GM21825 (cell line): ENCODE results near the gene TMEM217.
A peak's percentile ranks its signal among the peaks of the same experiment; 100 is the strongest.
"Not testable (repeated sequence)": the region's sequence is repeated elsewhere in the genome, so short reads cannot be mapped to it uniquely, and the experiment has no call there.

ENCODE experiments used
- ATAC-seq: cut with Tn5 transposase; IDR thresholded peaks from one replicate; pipeline ENCODE4 v1.9.1; 2021; ENCODE audit warnings: mild to moderate bottlenecking, moderate library complexity; ENCODE audit not compliant: unreplicated experiment

Gene TMEM217

DNA sequence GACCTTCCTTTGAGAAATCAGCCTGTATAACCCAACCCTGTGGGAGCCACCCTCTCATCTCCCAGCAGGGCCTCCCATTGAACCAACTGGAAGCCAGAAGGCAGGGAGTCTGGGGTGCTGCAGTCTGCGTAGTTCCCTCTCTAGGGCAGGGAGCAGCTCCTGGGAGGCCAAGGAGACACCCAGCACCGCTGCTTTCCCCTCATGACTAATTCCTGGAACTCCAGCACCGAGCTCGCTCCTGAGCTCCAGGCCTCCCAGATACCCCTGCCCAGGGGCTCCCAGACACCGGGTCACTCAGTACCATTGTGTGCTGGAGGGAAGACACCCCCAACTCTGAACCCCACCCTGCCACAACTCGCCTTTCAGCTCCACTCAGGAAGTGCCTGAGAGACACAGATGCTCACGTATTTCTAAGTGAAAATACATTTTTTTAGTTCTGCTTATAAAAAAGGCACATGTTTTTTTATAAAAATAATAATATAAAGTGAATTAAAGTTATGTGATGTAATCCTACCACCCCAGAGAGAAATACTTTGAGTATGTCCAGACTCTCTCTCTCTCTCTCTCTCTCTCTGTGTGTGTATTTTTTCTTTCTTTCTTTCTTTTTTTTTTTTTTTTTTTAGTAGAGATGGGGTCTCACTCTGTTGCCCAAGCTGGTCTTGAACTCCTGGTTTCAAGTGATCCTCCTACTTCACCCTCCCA is 70.5 kb downstream of the TMEM217 start:
- no peak for ATAC-seq

DNA sequence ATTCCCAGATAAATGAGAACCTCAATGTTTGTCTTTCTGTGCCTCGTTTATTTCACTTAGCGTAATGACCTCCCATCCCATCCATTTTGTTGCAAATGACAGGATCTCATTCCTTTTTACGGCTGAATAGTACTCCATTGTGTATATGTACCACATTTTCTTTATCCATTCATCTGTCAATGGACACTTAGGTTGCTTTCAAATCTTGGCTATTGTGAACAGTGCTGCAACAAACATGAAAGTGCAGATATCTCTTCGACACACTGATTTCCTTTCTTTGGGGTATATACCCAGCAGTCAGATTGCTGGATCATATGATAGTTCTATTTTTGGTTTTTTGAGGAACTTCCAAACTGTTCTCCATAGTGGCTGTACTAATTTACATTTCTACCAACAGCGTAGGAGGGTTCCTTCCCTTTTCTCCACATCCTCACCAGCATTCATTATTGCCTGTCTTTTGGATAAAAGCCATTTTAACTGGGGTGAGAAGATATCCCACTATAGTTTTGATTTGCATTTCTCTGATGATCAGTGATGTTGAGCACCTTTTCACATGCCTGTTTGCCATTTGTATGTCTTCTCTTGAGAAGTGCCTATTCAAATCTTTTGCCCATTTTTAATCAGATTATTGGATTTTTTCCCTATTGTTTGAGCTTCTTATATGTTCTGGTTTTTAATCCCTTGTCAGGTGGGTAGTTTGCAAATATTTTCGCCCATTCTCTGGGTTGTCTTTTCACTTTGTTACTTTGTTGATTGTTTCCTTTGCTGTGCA is 71.8 kb downstream of the TMEM217 start:
- not testable (repeated sequence) for ATAC-seq

DNA sequence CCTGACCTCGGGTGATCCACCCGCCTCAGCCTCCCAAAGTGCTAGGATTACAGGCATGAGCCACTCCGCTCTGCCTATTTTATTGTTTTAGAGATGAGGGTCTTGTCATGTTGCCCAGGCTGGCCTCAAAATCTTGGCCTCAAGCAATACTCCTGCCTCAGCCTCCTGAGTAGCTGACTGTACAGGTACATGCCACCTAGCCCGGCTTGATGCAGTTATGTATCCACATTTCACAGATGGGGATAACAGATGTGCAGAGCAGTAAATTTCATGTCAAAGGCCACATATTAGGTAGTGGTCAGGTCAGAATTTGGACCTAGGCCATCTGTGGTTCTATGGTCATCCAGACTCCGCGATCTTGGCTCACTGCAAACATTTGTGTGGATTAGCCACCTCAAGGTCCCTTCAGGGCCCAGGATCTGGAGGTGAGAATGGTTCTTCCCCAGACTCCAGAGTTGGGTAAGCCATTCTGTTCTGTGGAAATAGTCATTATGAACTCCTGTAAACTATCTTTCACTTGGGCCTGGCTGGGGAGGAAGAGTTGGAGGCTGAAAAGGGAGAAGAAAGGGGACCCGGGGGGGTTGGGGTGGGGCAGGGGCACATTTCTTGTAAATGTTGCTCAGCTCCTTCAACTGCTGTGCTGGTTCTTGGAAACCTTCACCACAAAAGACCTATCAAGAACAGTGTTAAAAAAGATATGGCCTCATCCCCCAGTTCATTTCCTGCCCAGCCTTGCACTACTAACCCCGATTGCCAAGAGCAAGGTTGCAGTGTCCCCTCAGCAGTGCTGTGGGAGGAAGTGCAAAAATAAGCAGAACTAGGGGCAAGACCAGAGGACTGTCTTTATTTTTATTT is 75.0 kb downstream of the TMEM217 start:
- peak; percentile 72 for ATAC-seq

DNA sequence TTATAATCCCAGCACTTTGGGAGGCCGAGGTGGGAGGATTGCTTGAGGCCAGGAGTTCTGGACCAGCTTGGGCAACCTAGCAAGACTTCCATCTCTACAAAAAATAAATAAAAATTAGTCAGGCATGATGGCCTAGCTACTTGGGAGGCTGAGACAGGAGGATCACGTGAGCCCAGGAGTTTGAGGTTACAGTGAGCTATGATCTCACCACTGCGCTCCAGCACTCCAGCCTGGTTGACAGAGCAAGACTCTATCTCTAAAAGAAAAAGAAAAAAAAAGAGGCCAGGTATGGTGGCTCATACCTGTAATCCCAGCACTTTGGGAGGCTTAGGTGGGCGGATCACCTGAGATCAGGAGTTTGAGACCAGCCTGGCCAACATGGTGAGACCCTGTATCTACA is 77.3 kb downstream of the TMEM217 start:
- not testable (repeated sequence) for ATAC-seq

DNA sequence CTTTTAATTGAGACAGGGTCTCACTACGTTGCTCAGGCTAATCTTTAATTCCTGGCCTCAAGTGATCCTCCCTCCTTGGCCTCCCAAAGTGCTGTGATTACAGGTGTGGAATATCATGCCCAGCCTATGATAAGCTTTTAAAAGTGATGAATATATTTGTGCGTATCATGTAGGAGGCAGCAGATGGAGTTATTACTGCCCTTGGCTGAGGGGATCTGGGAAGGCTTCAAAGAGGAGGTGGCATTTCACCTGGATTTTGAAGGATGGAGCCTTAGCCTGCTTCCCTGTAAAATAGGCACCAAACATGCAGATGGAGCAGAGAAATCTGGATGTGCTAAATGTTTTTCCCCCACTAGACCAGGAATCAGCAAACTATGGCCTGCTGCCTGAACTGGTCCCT is 77.9 kb downstream of the TMEM217 start:
- ATAC-seq, result no peak

DNA sequence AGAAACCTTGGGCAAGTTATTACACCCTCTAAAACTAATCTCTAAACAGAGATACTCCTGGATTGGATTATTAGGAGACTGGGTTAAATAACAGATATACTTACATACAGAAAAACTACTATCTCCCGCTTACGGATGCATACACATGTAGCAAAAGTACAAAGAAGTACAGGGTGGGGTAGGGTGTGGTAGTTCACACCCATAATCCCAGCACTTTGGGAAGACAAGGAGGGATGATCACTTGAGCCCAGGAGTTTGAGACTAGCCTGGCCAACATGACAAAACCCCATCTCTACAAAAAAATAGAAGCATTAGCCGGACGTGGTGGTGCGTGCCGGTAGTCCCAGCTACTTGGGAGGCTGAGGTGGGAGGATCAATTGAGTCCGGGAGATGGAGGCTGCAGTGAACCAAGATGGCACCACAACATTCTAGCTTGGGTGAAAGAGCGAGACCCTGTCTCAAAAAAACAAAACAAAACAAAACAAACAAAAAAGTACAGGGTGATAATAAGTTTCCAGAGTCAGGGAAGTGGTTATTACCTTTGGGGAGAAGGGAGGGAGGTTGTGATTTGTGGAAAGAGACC is 79.9 kb downstream of the TMEM217 start:
- no peak for ATAC-seq

DNA sequence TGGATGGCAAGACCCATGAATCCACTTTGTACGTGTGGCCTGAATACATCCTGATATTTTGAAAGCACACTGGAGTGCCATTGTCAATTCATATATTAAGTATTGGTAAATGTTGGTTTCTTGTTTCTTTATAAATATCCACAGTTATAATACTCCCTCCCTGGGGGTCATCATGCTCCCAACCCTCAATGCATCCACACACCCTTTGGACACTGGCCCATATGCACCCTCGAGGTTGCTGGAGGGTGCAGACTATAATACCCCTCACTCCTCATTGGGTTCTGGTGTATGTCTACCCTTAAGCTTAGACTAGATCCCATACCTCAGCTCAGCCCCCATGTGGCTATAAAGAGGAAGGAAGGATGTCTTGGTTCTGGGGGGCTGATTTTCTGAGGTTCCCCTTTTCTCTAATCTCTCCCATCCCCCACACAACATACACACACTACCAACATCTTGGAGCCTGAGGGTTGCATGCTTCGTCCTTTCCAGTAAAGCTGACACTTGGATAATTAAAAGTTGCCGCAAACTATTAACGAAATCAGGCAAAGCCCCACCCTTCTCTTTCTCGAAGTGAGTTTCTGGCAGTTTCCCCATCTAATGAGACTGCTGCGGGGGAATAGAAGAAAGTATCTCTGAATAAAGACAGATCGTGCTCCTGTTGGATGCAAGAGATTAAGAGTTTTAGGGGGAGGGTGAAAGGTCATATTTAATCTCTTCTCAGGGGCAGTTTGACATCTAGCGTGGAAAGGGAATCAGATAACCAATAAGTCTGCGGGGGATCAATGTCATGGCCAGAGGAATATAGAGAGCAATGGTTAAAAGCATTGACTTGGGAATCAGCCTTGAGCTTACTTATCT is 80.6 kb downstream of the TMEM217 start:
- no peak for ATAC-seq

DNA sequence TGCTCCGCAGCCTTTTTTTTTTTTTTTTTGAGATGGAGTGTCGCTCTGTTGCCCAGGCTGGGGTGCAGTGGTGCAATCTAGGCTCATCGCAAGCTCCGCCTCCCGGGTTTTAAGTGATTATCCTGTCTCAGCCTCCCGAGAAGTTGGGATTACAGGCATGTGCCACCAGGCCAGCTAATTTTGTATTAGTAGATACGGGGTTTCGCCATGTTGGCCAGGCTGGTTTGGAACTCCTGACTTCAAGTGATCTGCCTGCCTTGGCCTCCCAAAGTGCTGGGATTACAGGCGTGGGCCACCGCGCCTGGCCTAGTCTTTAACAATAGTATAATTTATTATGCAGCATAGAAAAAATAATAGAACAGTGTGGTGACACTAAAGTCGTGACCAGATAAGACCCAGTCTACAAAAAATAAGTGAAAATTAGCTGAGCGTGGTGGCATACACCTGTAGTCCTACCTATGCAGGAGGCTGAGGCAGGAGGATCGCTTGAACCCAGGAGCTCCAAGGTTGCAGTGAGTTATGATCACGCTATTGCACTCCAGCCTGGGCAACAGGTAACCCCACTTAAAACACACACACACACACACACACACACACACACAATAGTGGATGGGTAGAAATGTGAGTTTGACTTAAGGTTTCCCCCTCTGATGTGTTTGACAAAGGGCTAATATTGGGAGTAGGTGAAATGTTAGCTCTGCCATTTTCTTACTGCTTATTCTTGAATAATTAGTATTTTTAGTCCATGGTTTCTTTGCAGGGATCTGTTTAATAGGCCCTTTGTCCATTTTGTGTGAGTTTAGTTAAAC is 81.5 kb downstream of the TMEM217 start:
- no peak for ATAC-seq

DNA sequence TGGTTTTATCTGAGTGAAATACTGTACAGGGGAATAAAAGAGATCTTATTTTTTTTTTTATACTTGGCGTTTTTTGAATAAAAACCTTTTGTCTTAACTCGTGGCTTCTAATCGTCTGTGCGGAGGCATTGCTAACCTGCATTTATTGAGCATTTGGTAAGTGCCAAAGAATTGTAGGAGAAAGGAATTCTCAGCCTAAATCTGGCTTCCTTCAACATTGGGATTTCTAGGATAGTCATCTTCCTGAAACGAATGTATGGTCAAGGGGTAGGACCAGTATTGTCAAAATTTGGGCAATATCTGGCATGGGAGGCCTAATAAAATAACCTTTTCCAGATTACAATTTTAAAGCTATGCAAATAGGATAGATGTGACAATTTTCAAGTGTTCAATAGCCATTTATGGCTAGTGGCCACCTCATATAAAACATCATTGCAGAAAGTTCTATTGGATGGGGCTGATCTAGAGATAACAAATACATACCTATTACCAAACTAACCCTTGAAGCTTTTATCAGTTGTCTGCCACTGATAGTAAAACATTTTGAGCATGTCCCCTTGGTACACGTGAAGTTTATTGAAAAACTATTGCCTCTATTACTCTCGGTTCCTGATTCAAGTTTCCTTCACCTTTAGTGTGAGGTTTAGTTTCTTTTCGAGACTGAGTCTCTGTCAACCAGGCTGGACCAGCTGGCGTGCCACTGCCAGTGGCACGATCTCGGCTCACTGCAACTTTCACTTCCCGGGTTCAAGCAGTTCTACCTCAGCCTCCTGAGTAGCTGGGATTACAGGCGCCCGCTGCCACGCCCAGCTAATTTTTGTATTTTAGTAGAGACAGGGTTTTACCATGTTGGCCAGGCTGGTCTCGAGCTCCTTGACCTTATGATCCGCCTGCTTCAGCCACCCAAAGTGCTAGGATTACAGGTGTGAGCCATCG is 82.3 kb downstream of the TMEM217 start:
- peak; percentile 39 for ATAC-seq

DNA sequence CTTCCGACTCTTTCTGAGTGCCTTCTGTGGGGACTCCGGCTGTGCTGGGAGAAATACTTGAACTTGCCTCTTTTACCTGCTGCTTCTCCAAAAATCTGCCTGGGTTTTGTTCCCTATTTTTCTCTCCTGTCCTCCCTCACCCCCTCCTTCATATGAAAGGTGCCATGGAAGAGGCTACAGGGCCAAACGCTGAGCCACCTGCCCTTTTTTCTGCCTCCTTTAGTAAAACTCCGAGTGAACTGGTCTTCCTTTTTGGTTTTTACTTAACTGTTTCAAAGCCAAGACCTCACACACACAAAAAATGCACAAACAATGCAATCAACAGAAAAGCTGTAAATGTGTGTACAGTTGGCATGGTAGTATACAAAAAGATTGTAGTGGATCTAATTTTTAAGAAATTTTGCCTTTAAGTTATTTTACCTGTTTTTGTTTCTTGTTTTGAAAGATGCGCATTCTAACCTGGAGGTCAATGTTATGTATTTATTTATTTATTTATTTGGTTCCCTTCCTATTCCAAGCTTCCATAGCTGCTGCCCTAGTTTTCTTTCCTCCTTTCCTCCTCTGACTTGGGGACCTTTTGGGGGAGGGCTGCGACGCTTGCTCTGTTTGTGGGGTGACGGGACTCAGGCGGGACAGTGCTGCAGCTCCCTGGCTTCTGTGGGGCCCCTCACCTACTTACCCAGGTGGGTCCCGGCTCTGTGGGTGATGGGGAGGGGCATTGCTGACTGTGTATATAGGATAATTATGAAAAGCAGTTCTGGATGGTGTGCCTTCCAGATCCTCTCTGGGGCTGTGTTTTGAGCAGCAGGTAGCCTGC is 83.2 kb downstream of the TMEM217 start:
- no peak for ATAC-seq

DNA sequence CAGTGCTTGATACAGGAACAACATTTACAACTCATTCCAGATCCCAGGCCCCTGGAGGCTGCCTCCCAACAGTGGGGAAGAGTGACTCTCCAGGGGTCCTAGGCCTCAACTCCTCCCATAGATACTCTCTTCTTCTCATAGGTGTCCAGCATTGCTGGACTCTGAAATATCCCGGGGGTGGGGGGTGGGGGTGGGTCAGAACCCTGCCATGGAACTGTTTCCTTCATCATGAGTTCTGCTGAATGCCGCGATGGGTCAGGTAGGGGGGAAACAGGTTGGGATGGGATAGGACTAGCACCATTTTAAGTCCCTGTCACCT is 83.8 kb downstream of the TMEM217 start:
- no peak for ATAC-seq

DNA sequence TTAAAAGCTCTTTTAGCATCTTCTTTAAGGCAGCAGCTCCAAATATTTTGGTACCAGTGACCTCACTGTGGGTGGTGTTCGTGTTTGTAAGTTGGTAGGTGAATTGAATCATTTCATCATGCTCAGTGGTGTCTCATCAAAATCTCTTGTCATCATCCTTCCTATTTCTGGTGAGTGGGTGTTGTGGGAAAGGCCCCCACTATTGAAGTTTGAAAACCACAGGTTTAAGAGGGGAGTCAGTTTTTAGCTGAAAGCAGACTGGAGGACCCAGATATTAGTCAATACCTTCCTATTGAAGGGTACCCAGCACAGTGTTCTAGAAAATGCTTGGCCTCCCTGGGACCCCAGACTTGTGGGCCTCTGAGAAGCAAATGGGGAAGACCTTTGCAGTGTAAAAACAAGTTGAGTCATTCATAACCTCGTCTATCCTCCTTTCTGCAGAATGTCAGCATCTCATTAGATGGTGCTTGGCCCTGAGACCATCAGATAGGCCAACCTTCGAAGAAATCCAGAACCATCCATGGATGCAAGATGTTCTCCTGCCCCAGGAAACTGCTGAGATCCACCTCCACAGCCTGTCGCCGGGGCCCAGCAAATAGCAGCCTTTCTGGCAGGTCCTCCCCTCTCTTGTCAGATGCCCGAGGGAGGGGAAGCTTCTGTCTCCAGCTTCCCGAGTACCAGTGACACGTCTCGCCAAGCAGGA is 84.3 kb downstream of the TMEM217 start:
- no peak for ATAC-seq

DNA sequence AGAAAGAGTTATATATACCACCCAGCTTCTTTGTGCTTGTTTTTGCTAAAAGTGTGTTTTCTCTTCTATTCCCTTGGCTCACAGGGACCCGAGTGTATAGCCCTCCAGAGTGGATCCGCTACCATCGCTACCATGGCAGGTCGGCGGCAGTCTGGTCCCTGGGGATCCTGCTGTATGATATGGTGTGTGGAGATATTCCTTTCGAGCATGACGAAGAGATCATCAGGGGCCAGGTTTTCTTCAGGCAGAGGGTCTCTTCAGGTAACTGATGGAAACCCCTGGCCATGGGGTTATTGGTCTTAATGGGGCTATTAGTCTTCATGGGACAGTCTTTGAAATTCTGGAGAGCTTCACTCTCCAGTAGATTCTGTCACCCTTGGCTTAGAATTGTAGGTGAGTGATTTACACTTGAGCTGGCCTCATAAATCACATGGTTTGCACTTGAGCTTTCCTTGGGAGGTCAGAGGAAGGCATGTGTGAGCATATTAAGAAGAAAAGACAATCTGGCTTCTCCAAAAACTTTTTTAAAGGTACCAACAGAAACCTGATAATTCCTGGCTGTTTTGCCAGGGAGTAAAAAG is 84.9 kb downstream of the TMEM217 start:
- ATAC-seq, result no peak

DNA sequence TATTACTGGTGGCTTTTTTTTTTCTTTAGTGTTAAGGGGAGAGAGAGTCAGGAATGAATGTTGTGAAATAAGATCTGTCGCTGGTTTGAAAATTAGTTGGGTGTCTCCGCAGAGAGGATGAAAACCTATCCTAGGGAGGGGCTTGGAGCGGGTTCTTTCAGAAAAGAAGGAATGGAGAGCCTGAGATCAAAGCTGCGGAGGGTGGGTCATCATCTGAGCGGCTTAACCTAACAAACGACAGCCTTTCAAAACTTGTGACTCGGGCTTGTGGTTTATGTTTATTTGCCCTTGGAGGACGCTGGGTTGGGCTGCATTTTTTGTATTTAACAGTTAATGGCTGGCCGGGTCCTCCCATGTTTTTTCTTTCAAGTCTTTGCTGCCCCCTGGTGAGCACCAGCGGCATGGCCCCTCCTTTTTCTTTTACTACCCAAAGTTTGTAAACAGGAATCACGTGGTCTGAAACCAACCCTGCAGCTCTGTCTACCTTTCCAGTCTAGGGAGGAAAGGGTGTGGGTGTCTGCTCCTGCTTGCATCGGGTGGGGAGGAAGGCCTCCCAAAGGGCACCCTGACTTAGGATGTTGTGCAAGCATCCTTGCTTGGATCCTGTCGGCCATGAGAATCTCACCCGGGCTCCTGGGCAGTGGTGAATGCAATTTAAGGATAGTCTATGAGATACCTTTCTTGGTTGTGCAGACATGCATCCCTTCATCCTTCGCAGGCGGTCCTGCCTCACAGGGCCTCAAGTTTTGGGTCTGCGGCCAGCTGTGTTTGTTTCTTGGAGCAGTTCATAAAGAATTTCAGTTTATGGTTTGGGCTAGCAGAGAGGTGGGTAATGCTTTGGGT is 85.8 kb downstream of the TMEM217 start:
- ATAC-seq, result peak; percentile 21

DNA sequence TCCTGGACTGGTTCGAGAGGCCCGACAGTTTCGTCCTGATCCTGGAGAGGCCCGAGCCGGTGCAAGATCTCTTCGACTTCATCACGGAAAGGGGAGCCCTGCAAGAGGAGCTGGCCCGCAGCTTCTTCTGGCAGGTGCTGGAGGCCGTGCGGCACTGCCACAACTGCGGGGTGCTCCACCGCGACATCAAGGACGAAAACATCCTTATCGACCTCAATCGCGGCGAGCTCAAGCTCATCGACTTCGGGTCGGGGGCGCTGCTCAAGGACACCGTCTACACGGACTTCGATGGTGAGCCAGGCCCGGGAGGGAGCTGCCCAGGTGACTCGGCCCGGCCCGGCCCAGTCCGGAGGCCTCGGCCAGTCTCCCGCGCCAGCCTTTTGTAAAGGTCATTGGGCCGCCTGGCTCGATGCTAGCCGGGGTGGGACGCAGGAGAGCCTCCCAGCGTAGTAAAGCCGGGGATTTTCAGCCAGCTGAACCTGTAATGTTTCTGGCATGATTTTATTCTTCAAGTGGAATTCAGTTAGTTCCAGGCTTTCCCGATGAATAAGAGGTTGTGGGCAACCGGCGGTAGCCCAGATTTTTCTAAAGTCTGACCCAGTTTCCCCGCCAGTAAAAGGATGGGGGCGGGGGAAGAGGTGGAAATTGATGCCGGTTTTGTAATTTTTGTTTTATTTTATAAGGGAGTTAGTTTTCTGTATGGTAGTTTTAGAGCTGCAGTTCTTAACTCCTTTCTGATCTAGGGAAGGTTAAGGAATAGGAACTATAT is 86.6 kb downstream of the TMEM217 start:
- no peak for ATAC-seq
